Hepatocyte (in vitro differentiated cells): ENCODE measurements around the gene STKLD1. TPM values are rescaled to one million over a fixed set of nuclear protein-coding genes. Genes with fewer than 3 reads are reported as not detected.

Source experiments
- DNase-seq: peaks from one replicate; pipeline ENCODE4 v3.0.0-alpha.2; 2016; ENCODE audit warnings: low spot score
- H2AFZ ChIP-seq: fragments of 200-600 bp; sonication (generic); 2 replicates; pipeline ENCODE4 v1.6.0; 2016; ENCODE audit warnings: antibody characterized with exemption, mild to moderate bottlenecking
- H3K27ac ChIP-seq: fragments of 200-600 bp; sonication (generic); 2 replicates; pipeline ENCODE4 v1.5.1; 2016; ENCODE audit warnings: mild to moderate bottlenecking
- H3K27me3 ChIP-seq: fragments of 200-600 bp; sonication (generic); 2 replicates; pipeline ENCODE4 v1.6.1; 2016
- H3K36me3 ChIP-seq: fragments of 200-600 bp; sonication (generic); replicated peaks from 2 replicates; pipeline ENCODE4 v1.5.1; 2016; ENCODE audit warnings: low read depth; ENCODE audit not compliant: insufficient read depth
- H3K4me1 ChIP-seq: fragments of 200-600 bp; sonication (generic); 2 replicates; pipeline ENCODE4 v1.5.1; 2016; ENCODE audit warnings: mild to moderate bottlenecking, moderate library complexity; ENCODE audit not compliant: insufficient read depth
- H3K4me2 ChIP-seq: fragments of 200-600 bp; sonication (generic); 2 replicates; pipeline ENCODE4 v1.6.0; 2016
- H3K4me3 ChIP-seq: fragments of 200-600 bp; sonication (generic); 2 replicates; pipeline ENCODE4 v1.5.1; 2016; ENCODE audit warnings: mild to moderate bottlenecking
- H3K79me2 ChIP-seq: fragments of 200-600 bp; sonication (generic); 2 replicates; pipeline ENCODE4 v1.6.0; 2017; ENCODE audit warnings: mild to moderate bottlenecking
- H3K9me2 ChIP-seq: fragments of 200-600 bp; sonication (generic); replicated peaks from 2 replicates; pipeline ENCODE4 v1.6.0; 2017; ENCODE audit warnings: mild to moderate bottlenecking; ENCODE audit not compliant: insufficient read depth
- H3K9me3 ChIP-seq: fragments of 200-600 bp; sonication (generic); 2 replicates; pipeline ENCODE4 v1.5.1; 2016; ENCODE audit warnings: low read depth, mild to moderate bottlenecking
- H4K20me1 ChIP-seq: fragments of 200-600 bp; sonication (generic); 2 replicates; pipeline ENCODE4 v1.6.0; 2016; ENCODE audit warnings: mild to moderate bottlenecking; ENCODE audit not compliant: insufficient read depth, poor library complexity, severe bottlenecking
- CTCF ChIP-seq: fragments of 200-600 bp; sonication (generic); IDR thresholded peaks from 2 replicates; pipeline ENCODE4 v1.5.1; 2016; ENCODE audit warnings: antibody characterized with exemption, mild to moderate bottlenecking; ENCODE audit not compliant: poor library complexity
- EZH2 ChIP-seq: fragments of 200-600 bp; sonication (generic); IDR thresholded peaks from 2 replicates; pipeline ENCODE4 v1.6.1; 2016; ENCODE audit warnings: antibody characterized with exemption, mild to moderate bottlenecking, borderline replicate concordance
- EZH2phosphoT487 ChIP-seq: fragments of 200-600 bp; sonication (generic); IDR thresholded peaks from one replicate; pipeline ENCODE4 v1.6.1; 2018; ENCODE audit warnings: antibody characterized with exemption, mild to moderate bottlenecking, low read depth, moderate library complexity; ENCODE audit not compliant: unreplicated experiment, severe bottlenecking
- WGBS: methylation state at CpG from one replicate; pipeline ENCODE4 v1.1.6; 2016; ENCODE audit warnings: low lambda C conversion rate; ENCODE audit errors: missing lambda C conversion rate; 5-methylcytosine and 5-hydroxymethylcytosine counted together
- polyA plus RNA-seq: library from polyadenylated mRNA; unstranded; fragments of >200 nt; fragmentation: Nextera tagmentation; extraction: Ambion mirVana; gene quantifications from 2 replicates; pipeline ENCODE4 v1.2.1, GENCODE V29; 2016
- total RNA-seq: library from RNA; depleted of rRNA; stranded (reverse); fragments of >200 nt; gene quantifications from 2 replicates; pipeline ENCODE4 v1.2.3, GENCODE V29; 2014

Gene STKLD1
- total and polyA plus RNA-seq, 2 experiments from 2014 or later, result 0.10 to 2.5 TPM

GRCh38 chr9:133439337-133439736 is 63.2 kb downstream of the STKLD1 start:
- 89% methylated on average over 4 of the region's 4 CpGs for WGBS

GRCh38 chr9:133440874-133441273 is 64.7 kb downstream of the STKLD1 start:
- WGBS, result 93% methylated on average over 12 of the region's 12 CpGs
- H3K36me3 ChIP-seq, result no peaks in the 10 kb centered on the region

More at GRCh38 chr9:133439337-133439736, 63.2 kb downstream of the STKLD1 start:
- no peak overlapping the region for H3K27ac ChIP-seq
- no peaks in the 10 kb centered on the region for H3K4me1 ChIP-seq
- H3K4me3 ChIP-seq, result no peak overlapping the region
- no peak for DNase-seq
- no peaks in the 10 kb centered on the region for H3K36me3 ChIP-seq
- no peak for TF ChIP-seq EZH2
- TF ChIP-seq EZH2phosphoT487, result no peak
- TF ChIP-seq CTCF, result no peak
- H2AFZ ChIP-seq, result no peak overlapping the region
- no peaks in the 10 kb centered on the region for H3K9me3 ChIP-seq
- H4K20me1 ChIP-seq, result no peaks in the 10 kb centered on the region
- H3K4me2 ChIP-seq, result no peak overlapping the region
- no peaks in the 10 kb centered on the region for H3K79me2 ChIP-seq
- H3K9me2 ChIP-seq, result no peaks in the 10 kb centered on the region
- no peaks in the 10 kb centered on the region for H3K27me3 ChIP-seq

GRCh38 chr9:133441571-133441970 is 65.4 kb downstream of the STKLD1 start:
- Histone ChIP-seq H4K20me1 (no peaks in the 10 kb centered on the region), H3K27ac (no peak overlapping the region), H3K4me3 (no peak overlapping the region), H3K4me1 (no peaks in the 10 kb centered on the region), H3K79me2 (no peaks in the 10 kb centered on the region), H3K27me3 (no peaks in the 10 kb centered on the region), H3K4me2 (no peak overlapping the region), H3K36me3 (no peaks in the 10 kb centered on the region), H3K9me3 (no peaks in the 10 kb centered on the region), H3K9me2 (no peaks in the 10 kb centered on the region), H2AFZ (no peak overlapping the region)
- no peak for DNase-seq
- TF ChIP-seq CTCF (no peak), EZH2phosphoT487 (no peak), EZH2 (no peak)
- WGBS, result 89% methylated on average over 5 of the region's 5 CpGs

More at GRCh38 chr9:133440874-133441273, 64.7 kb downstream of the STKLD1 start:
- no peaks in the 10 kb centered on the region for H3K9me3 ChIP-seq
- H3K4me3 ChIP-seq, result no peak overlapping the region
- H3K27me3 ChIP-seq, result no peaks in the 10 kb centered on the region
- no peak overlapping the region for H2AFZ ChIP-seq
- DNase-seq, result no peak
- no peak for TF ChIP-seq EZH2
- no peak for TF ChIP-seq CTCF
- TF ChIP-seq EZH2phosphoT487, result no peak
- H3K4me2 ChIP-seq, result no peak overlapping the region
- H3K9me2 ChIP-seq, result no peaks in the 10 kb centered on the region
- no peaks in the 10 kb centered on the region for H3K4me1 ChIP-seq
- no peak overlapping the region for H3K27ac ChIP-seq
- no peaks in the 10 kb centered on the region for H4K20me1 ChIP-seq
- no peaks in the 10 kb centered on the region for H3K79me2 ChIP-seq

- no peaks in the 10 kb centered on the region for H3K9me2 ChIP-seq
- no peak overlapping the region for H3K4me2 ChIP-seq
- H2AFZ ChIP-seq, result no peak overlapping the region
- H3K4me3 ChIP-seq, result no peak overlapping the region
- H3K27me3 ChIP-seq, result no peaks in the 10 kb centered on the region
- no peak for DNase-seq
- TF ChIP-seq EZH2 (no peak), CTCF (no peak), EZH2phosphoT487 (no peak)
- H4K20me1 ChIP-seq, result no peaks in the 10 kb centered on the region
- H3K9me3 ChIP-seq, result no peaks in the 10 kb centered on the region
- no peak overlapping the region for H3K27ac ChIP-seq
- H3K79me2 ChIP-seq, result no peaks in the 10 kb centered on the region
- no peaks in the 10 kb centered on the region for H3K36me3 ChIP-seq
- WGBS, result 96% methylated on average over 15 of the region's 15 CpGs
- no peaks in the 10 kb centered on the region for H3K4me1 ChIP-seq
Measured at GRCh38 chr9:133443248-133443647, 67.1 kb downstream of the STKLD1 start.
